Ovary (tissue), 3 donors: ENCODE measurements around the gene HPCAL1.

Source experiments
- EP300 ChIP-seq: sonication (generic); formaldehyde crosslinking; IDR thresholded peaks from one replicate; pipeline ENCODE4 v1.6.1; 2017; ENCODE audit warnings: antibody characterized with exemption
- POLR2A ChIP-seq: fragments of 450-650 bp; IDR thresholded peaks from one replicate; pipeline ENCODE4 v1.6.1; 2017; ENCODE audit warnings: antibody characterized with exemption, mild to moderate bottlenecking, moderate library complexity
- TF ChIP-seq, protein P1 (sequence below), 3 donors: fragments of 450-650 bp in 2 of 3; fragments of 200-600 bp in 1 of 3; IDR thresholded peaks; one replicate each; pipeline versions ENCODE4 v1.5.1 to v1.8.0; 2016 to 2022; ENCODE audit warnings: antibody characterized with exemption in 3 of 3, mild to moderate bottlenecking in 1 of 3
- donor health status: DM: no; HTN: no; CAD: no.

DNA sequence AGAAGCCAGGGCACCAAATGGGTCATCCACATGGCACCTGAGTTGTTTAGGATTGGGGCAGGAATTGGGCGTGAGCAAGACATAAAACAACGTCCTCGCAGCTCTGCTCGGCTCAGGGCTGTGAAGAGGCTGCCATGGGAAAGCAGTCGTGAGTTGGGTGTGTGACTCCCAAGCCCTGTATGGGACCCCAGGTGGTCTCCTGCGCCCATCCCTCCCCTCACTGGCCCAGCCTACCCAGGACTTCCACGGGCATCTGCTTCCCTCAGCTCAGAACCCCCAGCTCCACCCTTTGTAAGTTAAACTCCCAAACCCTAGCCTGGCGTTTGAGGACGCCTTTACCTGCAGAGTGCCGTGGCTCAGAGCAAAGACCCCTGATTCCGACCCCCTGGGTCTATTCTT lies 23.2 kb upstream of the HPCAL1 start:
- TF ChIP-seq POLR2A: no peak
- TF ChIP-seq, protein P1, sequence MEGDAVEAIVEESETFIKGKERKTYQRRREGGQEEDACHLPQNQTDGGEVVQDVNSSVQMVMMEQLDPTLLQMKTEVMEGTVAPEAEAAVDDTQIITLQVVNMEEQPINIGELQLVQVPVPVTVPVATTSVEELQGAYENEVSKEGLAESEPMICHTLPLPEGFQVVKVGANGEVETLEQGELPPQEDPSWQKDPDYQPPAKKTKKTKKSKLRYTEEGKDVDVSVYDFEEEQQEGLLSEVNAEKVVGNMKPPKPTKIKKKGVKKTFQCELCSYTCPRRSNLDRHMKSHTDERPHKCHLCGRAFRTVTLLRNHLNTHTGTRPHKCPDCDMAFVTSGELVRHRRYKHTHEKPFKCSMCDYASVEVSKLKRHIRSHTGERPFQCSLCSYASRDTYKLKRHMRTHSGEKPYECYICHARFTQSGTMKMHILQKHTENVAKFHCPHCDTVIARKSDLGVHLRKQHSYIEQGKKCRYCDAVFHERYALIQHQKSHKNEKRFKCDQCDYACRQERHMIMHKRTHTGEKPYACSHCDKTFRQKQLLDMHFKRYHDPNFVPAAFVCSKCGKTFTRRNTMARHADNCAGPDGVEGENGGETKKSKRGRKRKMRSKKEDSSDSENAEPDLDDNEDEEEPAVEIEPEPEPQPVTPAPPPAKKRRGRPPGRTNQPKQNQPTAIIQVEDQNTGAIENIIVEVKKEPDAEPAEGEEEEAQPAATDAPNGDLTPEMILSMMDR (IDR thresholded peaks at IDR 0.05): no peak
- no peak for TF ChIP-seq EP300
